CD1c-positive myeloid dendritic cell (primary cell): ENCODE results near the gene NCOA3.
A peak's percentile ranks its signal among the peaks of the same experiment; 100 is the strongest.
"Not testable (repeated sequence)": the region's sequence is repeated elsewhere in the genome, so short reads cannot be mapped to it uniquely, and the experiment has no call there.

Experiments
- DNase-seq: peaks from one replicate; pipeline ENCODE4 v3.0.0-alpha.2; 2016; ENCODE audit errors: extremely low spot score

Gene NCOA3

DNA sequence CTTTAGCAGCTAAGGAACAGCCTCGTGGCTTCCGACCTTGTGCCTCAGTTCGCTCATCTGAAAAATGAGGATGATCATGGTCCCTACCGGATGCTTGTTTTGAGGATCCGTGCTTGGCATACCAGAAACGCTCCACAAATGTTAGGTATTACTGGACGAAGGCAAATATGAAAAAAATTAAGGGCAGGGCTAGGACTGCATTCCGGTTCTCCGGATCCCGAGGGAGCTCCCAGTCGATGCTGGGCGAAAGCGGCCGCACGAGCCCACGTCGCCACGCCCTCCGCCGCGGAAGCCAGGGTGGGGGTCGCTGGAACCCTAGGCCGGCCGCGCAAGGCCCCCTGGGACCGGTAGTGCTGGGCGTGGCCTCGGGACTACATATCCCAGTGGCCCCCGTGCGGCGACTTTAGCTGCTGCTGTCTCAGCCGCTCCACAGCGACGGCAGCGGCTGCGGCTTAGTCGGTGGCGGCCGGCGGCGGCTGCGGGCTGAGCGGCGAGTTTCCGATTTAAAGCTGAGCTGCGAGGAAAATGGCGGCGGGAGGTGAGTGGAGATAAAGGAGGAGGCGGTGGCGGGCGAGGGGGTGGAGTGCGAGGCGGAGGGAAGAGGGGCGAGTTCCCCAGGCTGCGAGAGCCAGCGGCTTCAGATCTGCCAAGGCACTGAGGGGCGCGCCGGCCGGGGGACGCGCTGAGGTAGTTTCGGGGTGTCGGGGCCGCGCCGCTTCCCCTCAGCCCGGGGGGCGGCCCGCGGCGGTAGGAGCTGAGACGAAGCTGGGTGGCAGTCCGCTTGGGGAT, at the start of gene NCOA3:
Gene NCOA3 (plus strand): TSS at position 406 of the 789 bp plus-strand sequence. CDS start 120,361 bp downstream, outside the sequence.
- peak; percentile 88 for DNase-seq

DNA sequence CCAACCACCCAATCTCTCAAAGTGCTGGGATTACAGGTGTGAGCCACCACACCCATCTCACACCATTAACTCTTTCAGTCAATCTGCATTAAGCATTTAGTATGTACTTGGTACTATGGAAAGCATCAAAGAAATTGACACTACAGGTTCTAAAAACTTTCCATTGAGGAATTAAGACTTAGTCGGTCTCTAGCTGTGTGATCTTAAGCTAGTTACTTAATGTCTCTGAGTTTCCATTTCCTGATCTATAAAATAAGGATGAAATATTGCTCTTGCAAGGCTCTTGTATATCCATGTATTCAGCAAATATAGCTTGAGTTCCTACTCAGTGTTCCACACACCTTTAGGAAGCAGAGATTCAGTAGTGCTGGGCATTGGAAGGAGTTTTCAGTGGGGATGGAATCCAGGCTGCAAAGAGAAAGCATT, 48.9 kb upstream of the NCOA3 start:
- DNase-seq, result no peak

DNA sequence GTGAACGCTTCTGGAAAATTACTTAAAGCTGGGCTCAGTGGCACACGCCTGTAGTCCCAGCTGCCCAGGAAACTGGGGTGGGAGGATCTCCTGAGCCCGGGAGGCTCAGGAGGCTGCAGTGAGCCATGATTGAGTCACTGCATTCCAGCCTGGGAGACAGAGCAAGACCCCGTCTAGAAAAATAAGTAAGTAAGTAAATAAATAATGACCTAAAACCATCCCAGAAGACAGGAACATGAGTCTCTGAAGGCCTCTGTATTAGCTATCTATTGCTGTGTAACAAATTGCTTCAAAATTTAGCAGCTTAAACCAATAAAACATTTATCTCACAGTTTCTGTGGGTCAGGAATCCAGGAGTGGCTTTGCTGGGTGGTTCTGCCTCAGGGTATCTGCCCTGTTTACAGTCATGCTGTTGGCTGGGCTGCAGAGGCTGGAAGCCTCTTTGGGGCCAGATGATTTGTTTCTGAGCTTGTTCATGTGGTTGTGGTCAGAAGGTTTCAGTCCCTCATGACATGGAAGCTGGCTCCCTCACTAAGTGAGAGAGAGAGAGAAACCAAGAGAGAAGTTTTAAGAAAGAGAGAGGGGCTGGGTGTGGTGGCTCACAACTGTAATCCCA, 48.4 kb upstream of the NCOA3 start:
- no peak for DNase-seq

DNA sequence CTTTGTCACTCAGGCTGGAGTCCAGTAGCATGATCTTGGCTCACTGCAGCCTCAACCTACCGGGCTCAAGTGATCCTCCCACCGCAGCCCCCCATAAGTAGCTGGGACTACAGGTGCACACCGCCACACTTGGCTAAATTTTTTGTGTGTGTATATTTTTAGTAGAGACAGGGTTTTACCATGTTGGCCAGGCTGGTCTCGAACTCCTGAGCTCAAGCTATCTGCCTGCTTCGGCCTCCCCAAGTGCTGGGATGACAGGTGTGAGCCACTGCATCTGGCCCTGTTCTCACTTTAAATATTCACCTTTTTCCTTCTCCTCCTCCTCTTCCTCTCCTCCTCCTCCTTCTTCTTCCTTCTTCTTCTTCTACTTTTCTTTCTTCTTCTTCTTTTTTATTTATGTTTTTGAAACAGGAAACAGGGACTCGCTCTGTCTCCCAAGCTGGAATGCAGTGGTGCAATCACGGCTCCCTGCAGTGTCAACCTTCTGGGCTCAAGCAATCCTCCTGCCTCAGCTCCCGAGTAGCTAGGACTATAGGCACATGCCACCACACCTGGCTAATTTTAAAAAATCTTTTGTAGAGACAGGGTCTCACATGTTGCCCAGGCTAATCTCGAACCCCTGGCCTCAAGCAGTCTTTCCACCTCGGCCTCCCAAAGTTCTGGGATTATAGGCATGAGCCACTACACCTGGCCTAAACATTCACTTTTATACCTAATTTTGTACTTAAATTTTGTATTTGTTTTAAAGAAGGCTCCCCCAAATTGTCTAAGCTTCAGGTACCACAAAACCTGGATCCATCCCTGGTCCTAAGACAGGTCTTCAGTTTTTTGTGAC, 47.2 kb upstream of the NCOA3 start:
- DNase-seq, result no peak

DNA sequence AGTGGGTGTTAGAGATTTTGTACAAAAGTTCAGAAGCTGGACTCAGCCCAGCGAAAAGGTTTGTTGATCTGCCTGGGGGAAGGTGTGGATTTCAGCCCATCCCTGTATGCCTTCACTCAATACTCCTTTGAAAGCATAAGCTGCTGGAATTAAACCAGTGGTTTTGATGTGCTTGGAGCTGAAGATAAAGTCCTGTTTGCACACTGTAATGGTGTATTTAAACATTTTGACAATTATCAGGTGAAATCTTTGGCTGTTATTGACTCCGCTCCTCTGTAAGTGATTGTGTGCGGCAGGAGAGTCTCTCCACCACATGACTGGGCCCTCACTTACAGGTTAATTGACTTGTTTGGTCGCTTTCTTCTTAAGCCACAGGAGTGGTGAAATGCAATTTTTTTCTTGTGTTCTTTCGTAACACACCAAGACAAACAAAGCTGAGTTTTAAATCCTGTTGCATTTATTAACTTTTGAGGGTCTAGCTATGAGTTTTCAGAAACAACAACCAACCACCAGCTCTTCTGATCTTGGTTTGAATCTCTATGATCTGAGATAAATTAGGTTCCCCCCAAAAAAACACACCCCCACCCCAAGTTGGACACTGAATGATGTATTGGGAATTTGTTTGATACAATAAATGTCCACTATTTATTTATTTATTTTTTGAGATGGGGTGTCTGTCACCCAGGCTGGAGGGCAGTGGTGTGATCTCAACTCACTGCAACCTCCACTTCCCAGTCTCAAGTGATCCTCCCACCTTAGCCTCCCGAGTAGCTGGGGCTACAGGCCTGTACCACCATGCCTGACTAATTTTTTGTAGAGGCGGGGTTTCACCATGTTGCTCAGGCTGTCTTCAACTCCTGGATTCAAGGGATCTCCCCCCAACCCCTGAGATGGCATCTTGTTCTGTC, 46.3 kb upstream of the NCOA3 start:
- DNase-seq, result no peak

DNA sequence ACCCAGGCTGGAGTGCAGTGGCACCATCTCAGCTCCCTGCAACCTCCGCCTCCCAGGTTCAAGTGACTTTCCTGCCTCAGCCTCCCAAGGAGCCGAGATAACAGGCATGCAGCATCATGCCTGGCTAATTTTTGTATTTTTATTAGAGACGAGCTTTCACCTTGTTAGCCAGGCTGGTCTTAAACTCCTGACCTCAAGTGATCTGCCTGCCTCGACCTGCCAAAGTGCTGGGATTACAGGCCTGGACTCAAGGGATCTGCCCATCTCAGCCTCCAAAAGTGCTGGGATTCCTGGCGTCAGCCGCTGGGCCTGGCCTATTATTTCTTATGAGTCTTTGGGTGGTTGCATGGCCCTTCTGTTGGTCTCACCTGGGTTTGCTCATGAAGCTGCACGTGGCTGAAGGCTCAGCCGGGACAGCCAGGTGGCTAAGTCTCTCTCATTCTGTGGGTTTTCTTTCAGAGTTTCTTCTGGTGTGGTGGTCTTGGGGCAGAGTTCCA, 45.6 kb upstream of the NCOA3 start:
- no peak for DNase-seq

DNA sequence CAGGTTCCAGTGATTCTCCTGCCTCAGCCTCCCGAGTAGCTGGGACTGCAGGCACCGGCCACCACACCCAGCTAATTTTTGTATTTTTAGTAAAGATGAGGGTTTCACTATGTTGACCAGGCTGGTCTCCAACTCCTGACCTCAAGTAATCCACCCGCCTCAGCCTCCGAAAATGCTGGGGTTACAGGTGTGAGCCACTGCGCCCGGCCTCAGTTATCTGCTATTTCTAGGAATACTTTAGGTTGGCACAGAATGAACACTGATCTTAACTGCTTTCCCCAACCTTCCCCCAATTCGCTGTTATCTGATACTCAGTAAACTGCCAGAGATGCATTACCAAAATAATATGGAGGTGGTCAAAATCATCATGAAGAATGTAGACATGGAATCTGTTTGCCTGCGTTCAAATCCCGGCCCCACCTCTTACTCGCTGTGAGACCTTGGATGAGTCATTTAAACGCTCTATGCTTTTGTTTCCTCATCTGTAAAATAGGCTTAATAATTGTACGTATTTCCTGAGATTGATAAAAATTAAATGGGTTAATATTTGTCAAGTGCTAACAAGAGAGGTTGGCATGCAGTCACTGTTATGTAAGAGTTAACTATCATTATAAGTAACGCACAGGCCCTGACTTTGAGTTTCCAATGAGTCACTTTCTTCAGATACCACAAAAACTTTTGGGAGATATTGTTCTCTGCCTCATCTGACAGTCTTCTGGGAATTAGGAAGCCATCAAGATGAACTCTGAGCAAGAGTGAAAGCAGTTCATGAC, 44.5 kb upstream of the NCOA3 start:
- DNase-seq, result no peak

DNA sequence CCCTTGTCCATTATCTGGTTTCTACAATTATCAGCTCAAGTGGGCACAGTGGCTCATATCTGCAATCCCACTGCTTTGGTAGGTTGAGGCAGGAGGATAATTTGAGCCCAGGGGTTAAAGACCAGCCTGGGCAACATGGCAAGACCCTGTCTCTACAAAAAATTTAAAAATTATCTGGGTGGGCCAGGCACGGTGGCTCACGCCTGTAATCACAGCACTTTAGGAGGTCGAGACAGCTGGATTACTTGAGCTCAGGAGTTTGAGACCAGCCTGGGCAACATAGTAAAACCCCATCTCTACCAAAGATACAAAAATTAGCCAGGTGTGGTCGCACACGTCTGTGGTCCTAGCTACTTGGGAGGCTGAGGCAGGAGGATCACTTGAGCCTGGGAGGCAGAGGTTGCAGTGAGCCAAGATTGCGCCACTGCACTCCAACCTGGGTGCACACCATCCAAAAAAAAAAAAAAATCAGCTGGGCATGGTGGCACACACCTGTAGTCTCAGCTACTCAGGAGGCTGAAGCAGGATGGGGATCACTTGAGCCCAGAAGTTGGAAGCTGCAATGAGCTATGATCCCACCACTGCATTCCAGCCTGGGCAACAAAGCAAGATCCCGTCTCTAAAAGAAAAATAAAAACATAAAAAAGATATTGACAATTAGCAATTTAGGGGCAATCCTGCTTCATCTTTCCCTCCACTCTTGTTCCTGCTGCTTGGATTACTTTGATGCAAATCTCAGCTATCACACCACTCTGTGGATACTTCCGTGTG, 43.2 kb upstream of the NCOA3 start:
- DNase-seq, result not testable (repeated sequence)

DNA sequence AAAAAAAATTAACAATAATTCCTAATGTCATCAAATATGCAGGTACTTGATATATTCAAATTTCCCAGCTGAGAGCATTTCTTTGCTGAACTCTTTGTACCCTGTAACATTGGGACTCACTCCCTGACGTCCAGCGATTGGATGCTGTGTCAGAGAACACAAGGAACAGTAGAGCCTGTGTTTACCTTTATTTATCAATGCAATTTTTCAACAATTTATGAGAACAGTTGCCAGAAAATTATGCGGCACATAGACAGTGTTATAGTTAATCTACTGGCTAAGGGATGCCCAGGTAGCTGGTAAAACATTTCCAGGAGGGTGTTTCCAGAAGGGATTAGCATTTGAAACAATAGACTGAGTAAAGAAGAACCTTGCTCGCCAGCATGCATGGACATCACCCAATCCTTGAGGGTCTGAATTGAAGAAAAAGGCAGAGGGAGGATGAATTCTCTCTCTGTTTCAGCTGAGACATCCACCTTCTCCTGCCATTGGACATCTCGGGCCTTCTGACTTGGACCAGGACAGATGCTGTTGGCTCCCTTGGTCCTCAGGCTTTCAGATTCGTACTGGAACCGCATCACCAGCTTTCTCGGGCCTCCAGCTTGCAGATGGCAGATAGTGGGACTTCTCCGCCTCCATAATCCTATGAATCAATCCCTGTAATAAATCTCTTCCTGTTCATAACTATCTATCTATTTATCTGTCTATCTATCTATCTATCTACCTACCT, 42.2 kb upstream of the NCOA3 start:
- DNase-seq, result no peak

DNA sequence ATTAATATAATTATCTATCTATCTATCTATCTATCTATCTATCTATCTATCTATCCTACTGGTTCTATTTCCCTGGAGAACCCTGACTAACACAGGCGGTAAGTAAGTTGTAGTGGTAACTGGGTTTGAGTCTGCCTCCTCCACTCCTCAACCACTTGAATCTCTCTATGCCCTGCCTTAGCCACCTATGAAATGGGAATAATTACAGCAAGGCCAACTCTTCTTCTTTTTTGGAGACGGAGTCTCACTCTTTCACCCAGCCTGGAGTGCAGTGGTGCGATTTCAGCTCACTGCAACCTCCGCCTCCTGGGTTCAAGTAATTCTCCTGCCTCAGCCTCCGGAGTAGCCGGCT, 41.0 kb upstream of the NCOA3 start:
- not testable (repeated sequence) for DNase-seq

DNA sequence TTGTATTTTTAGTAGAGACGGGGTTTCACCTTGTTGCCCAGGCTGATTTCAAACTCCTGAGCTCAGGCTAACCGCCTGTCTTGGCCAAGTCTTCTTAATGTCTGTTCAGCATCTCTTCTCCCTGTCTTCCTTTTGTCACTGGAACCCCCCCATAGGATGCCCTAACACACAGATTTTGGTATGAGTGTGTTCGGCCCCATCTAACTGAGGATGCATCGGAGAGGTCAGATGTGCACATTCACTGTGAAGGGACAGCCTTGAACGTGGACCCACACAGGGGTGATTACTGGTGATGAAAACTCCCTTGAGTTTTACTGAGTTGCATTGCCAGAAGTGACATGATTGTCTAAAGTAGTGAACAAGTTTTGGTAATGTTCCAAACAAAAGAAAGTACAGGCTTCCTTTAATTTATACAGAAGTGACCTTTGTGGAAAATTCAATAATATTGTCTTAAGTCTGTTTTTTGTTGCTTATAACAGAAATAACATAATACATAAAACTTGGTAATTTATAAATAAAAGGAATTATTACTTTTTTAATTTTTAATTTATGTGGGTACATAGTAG, 40.5 kb upstream of the NCOA3 start:
- no peak for DNase-seq

DNA sequence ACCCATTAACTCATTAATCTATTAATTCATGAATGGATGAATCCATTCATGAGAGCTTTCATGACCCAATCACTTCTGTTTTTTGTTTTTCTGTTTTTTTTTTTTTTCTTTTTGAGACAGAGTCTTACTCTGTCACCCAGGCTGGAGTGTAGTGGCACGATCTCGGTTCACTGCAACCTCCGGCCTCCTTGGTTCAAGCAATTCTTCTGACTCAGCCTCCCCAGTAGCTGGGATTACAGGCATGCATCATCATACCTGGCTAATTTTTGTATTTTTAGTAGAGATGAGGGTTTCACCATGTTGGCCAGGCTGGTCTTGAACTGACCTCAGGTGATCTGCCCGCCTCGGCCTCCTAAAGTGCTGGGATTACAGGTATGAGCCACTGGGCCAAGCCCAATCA, 39.8 kb upstream of the NCOA3 start:
- not testable (repeated sequence) for DNase-seq

DNA sequence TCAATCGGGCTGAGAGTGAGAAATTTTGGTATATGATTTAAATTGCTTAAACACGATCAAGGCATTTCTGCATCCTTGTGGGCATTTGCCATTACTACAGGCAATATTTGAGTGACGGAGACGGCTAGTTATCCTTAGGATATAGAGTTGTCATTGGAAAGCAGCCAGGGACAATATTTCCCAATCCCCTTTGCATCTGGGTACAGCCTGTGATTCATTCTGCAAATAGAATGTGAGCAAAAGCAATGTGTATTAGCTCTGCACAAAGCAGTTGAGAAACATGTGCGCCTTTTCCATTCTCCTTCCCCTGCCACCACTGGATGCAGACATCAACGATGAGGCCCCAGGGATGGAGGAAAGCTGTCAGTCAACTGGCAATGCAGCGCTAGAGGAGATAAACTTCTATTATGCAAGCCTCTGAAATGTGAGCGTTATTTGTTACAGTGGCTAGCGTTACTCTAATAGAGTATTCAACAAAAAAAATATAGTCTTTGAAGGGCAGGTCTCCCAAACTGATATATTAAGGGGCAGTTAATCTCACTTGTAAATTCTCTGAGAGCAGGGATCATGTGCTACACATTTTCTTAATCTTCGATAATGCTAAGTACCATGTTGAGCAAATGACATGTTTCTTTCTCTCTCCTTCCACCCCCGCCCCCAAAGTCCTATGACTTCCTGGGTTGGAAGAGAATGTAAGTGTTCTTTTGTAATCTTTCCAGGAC, 37.1 kb upstream of the NCOA3 start:
- peak; percentile 57 for DNase-seq

DNA sequence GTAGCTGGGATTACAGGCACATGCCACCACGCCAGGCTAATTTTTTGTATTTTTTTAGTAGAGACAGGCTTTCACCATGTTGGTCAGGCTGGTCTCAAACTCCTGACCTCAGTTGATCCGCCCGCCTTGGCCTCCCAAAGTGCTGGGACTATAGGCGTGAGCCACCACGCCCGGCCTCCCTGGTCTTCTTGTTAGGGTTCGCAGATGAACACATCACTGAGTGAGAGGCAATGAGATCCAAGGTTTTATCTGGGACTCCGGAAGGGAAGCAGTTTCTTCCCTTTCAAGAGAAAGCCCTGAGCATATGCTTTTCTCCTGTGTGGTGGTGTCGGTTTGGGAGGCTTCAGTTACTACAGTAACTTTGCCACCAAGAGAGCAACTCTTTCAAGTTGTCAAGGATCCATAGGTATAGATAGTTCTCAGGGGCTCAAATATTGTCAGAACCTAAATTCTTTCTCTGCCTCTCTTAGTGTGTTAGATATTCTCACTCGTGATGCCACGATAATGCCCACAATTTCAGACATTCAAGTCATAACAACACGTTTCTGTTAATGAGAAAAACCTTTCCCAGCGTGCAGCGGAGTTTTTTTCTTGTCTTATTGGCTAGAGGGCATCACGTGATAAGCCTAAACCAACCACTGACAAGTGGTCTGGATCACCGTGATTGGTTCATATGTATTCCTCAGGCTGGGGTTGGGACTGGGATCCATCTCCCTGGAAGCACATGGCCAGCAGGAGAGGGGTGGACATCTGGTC, 36.2 kb upstream of the NCOA3 start:
- no peak for DNase-seq

DNA sequence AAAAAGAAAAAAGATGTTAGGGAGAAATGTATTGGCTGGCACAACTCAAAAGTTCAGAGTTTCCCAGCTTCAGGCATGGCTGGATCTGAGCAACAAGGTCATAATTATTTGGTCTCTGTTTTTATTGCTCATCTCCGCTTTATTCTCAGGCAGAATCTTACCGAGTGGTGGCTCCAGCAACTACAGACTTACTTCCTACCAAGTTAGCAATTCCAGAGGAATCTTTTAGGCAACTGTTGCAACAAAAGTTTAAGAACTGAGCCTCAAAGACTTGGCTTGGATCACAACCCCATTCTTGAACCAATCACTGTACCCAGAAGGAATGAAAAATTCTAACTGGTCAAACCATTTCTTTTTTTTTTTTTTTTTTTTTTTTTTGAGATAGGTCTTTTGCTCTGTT, 35.5 kb upstream of the NCOA3 start:
- DNase-seq, result no peak

DNA sequence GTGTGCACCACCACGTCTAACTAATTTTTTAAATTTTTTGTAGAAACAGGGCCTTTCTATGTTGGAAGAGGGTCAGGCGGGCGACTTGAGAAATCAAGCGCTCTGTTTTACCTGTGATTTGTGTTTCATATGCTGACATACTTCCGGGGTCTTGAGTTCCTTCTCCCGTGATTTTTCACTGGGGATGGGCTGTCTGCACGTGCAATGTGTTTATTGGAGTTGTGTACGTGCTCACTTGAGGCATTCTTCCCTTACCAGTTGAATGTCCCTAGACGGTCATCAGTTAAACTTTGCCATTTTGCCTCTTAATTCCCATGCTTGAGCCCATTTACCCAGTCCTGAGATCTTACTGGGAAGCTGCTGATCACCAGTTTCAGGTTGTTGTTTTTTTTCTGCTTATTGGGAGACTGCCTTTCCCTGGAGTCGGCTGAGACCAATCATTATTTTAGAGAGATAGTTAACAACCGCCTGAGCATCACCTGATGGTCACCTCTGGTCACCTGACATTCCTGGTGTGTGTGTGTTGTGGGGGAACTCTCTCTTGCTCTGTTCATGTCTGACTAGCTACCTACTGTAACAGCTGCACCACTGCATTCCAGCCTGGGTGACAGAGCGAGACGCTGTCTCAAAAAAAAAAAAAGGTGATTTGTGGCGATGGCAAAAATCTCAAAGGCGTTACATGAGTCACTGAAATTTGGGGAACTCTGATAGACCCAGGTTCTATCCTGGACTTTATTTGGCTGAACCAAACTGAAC, 34.8 kb upstream of the NCOA3 start:
- no peak for DNase-seq
